ENCODE data around the gene SURF1.

DNA sequence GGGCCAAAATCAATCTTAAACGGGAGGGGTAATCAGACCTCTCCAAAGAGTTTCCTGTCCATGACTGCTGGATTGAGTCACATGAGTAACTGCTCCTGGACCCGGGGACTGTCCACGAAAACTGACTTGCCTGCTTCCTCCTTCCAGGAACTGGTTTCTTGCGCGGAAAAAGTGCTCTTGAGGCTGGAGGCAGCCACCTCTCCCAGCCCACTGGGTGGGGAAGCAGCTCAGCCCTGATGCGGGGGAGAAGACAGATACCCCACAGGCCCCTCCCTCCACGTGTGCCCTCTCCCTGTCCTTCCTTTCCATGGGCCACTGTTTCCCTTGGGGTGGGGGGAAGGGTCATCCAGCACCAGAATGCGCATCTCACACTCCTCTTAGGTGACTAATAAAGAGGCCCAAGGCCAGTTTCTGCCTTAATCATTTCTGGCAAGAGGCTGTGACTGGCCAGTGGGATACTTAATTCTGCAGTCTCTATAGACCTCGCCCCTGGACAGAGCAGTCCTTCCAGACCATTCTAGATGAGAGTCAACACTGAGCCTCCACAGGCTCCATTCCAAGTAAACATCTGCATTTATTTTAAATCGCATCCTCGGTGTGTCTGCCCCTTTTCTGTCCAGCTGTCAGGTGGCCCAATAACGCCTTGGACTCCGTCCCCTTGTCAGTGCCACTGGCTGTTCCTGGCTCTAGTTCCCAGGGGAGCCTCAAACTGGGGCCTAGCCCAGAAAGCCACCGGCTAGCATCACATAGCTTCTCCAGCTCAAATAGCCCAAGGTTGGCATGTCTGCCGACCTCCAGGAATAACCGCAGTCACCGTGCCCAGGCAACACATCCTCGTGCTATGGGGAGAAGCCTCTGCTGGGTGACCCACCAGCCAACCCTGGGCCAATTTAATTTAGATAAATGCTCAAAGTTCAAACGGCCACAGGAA lies 49.5 kb upstream of the SURF1 start:
- TF ChIP-seq, protein P1, sequence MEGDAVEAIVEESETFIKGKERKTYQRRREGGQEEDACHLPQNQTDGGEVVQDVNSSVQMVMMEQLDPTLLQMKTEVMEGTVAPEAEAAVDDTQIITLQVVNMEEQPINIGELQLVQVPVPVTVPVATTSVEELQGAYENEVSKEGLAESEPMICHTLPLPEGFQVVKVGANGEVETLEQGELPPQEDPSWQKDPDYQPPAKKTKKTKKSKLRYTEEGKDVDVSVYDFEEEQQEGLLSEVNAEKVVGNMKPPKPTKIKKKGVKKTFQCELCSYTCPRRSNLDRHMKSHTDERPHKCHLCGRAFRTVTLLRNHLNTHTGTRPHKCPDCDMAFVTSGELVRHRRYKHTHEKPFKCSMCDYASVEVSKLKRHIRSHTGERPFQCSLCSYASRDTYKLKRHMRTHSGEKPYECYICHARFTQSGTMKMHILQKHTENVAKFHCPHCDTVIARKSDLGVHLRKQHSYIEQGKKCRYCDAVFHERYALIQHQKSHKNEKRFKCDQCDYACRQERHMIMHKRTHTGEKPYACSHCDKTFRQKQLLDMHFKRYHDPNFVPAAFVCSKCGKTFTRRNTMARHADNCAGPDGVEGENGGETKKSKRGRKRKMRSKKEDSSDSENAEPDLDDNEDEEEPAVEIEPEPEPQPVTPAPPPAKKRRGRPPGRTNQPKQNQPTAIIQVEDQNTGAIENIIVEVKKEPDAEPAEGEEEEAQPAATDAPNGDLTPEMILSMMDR (IDR thresholded peaks at IDR 0.05), result no peak
- TF ChIP-seq POLR2AphosphoS5 (IDR thresholded peaks at IDR 0.05) (no peak), POLR2A (IDR thresholded peaks at IDR 0.05) (no peak)
